Jurkat, Clone E6-1 (cell line): Measurements from ENCODE around the gene SBSN.

Source experiments
- DNase-seq: peaks from one replicate; pipeline ENCODE4 v3.0.0-alpha.2; 2011; ENCODE audit warnings: low read depth, low spot score
- H3K4me3 ChIP-seq: 2 replicates; pipeline ENCODE4 v1.5.1; 2011; ENCODE audit warnings: mild to moderate bottlenecking, low read length, control low read depth, moderate library complexity

The SBSN gene

GRCh38 chr19:35539850-35540249, 11.7 kb upstream of the SBSN start:
- no peak overlapping the region for H3K4me3 ChIP-seq
- DNase-seq, result no peak

GRCh38 chr19:35539314-35539713, 11.2 kb upstream of the SBSN start:
- H3K4me3 ChIP-seq, result no peak overlapping the region
- no peak for DNase-seq

GRCh38 chr19:35534803-35535480, 6.8 kb upstream of the SBSN start:
- no peak for DNase-seq
- no peak overlapping the region for H3K4me3 ChIP-seq

- DNase-seq, result no peak
- H3K4me3 ChIP-seq, result no peak overlapping the region
These were observed 5.8 kb upstream of the SBSN start for GRCh38 chr19:35533822-35534392.

- H3K4me3 ChIP-seq, result no peak within 1 kb of the TSS
- DNase-seq, result no peak
These were observed 5.2 kb upstream of the SBSN start, which contains the start of gene GAPDHS for GRCh38 chr19:35533201-35533821. Gene GAPDHS (plus strand): TSS chr19:35533456. CDS start chr19:35533528, 72 bp downstream.

- no peak overlapping the region for H3K4me3 ChIP-seq
- no peak for DNase-seq
These were observed 3.2 kb upstream of the SBSN start for GRCh38 chr19:35531291-35531690.

GRCh38 chr19:35529241-35530218, 1.4 kb upstream of the SBSN start:
- no peak overlapping the region for H3K4me3 ChIP-seq
- DNase-seq, result no peak

GRCh38 chr19:35525873-35526272, 2.2 kb downstream of the SBSN start:
- DNase-seq, result no peak
- no peak overlapping the region for H3K4me3 ChIP-seq

- no peak for DNase-seq
- no peak overlapping the region for H3K4me3 ChIP-seq
These were observed 3.8 kb downstream of the SBSN start for GRCh38 chr19:35524181-35524837.

GRCh38 chr19:35522745-35523327, 5.3 kb downstream of the SBSN start:
- H3K4me3 ChIP-seq, result no peak overlapping the region
- no peak for DNase-seq

- DNase-seq, result no peak
- H3K4me3 ChIP-seq, result no peak overlapping the region
These were observed 6.9 kb downstream of the SBSN start for GRCh38 chr19:35521124-35521743.

- DNase-seq, result no peak
- H3K4me3 ChIP-seq, result no peak overlapping the region
These were observed 8.8 kb downstream of the SBSN start for GRCh38 chr19:35519291-35519690.

- DNase-seq, result no peak
- no peak overlapping the region for H3K4me3 ChIP-seq
These were observed 9.8 kb downstream of the SBSN start for GRCh38 chr19:35518313-35518712.

- no peak overlapping the region for H3K4me3 ChIP-seq
- DNase-seq, result no peak
These were observed 10.8 kb downstream of the SBSN start for GRCh38 chr19:35517342-35517741.

GRCh38 chr19:35516310-35516709, 11.8 kb downstream of the SBSN start:
- H3K4me3 ChIP-seq, result no peak overlapping the region

GRCh38 chr19:35514282-35514809, 13.8 kb downstream of the SBSN start:
- DNase-seq, result no peak
- no peak overlapping the region for H3K4me3 ChIP-seq

More at GRCh38 chr19:35516310-35516709, 11.8 kb downstream of the SBSN start:
- DNase-seq, result no peak

- H3K4me3 ChIP-seq, result no peak within 1 kb of the TSS
- no peak for DNase-seq
These were observed 14.4 kb downstream of the SBSN start, which contains the start of gene DMKN for GRCh38 chr19:35513628-35514281. Gene DMKN (minus strand): TSS chr19:35513649. CDS start chr19:35513475, 174 bp downstream.
